IPS-11a (cell line): ENCODE measurements around the gene IFIT3.

Experiments
- H3K4me3 ChIP-seq: one replicate; pipeline ENCODE4 v1.5.1; 2013; ENCODE audit warnings: low read depth, low read length, control low read depth

Gene IFIT3

DNA sequence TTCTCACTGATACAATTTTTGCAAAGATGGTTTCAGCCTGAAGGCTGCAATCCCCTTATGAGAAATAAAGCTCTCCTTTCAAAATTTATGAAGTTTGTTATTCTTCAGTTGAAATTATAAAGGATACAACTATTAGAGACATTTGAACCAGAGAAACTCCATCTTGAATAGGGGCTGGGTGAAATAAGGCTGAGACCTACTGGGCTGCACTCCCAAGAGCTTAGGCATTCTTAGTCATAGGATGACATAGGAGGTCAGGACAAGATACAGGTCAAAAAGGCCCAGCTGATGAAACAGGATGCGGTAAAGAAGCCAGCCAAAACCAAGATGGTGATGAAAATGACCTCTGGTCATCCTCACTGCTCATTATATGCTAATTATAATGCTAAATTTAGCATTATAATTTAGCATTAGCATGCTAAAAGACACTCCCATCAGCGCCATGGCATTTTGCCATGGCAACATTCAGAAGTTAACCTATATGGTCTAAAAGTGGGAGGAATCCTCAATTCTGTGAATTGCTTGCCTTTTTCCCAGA, 27.7 kb downstream of the IFIT3 start:
- H3K4me3 ChIP-seq, result no peak overlapping the region

DNA sequence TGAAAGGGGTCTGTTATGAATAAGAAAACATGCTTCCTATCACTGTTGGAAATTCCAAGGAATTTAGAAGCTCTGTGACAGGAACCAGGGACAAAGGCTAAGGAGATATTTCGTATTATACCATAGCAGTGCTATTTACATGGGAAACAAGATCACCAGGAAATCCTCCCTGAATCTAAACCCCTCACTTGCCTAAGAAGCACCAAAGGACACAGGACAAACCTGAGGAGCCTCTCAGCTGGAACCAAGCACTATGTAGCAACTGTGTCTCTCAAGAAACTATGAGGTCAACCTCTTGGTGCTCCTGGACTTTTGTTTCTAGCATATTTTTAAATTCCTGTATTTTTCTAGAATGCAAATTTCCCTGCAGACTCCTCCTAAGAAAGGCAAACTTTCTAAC, 29.3 kb downstream of the IFIT3 start:
- H3K4me3 ChIP-seq, result no peak overlapping the region

GRCh38 chr10:89357975-89358374, 30.2 kb downstream of the IFIT3 start:
- H3K4me3 ChIP-seq, result no peak overlapping the region

DNA sequence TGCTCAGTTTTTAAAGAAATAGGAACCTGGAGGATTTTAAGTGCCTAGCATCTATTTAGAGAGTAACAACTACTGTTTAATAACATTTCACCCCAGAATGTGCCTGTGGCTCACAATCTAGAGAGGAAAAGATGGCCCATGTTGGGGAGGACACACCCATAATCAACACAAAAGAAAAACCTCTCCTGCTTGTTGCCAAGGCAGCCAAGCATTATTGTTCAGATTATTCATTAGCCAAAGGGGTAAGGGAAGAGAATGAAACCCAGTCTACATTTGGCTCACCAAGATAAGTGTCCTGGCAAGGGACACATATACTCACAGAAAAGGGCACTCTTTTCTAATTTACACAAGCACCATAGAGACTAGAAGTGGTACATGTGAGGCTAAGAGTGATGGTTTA, 32.4 kb downstream of the IFIT3 start:
- H3K4me3 ChIP-seq, result no peak overlapping the region

- no peak overlapping the region for H3K4me3 ChIP-seq
Observed at GRCh38 chr10:89362929-89363328, 35.1 kb downstream of the IFIT3 start.

- H3K4me3 ChIP-seq, result no peak overlapping the region
Observed at GRCh38 chr10:89363729-89364442, 36.1 kb downstream of the IFIT3 start.

DNA sequence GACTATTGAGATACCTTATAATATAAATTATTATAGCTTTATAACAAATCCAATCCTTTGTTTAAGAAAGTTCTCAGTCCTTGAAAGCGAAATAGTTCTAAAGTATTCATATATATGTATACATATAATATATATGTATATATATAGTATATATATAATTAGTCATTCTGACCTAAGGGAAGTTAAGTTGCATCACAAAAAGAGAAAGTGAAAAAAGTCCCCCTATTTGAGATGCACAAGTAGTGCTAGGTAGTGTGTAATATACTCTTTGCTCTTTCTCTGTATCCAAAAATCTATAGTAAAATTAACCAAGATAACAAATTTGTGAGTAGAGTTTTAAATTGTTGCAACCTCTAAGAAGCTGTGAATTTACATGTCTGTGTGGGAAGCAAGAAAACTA, 36.7 kb downstream of the IFIT3 start:
- H3K4me3 ChIP-seq, result no peak overlapping the region

GRCh38 chr10:89367529-89367928, 39.7 kb downstream of the IFIT3 start:
- H3K4me3 ChIP-seq, result no peak overlapping the region

GRCh38 chr10:89368129-89368528, 40.3 kb downstream of the IFIT3 start:
- no peak overlapping the region for H3K4me3 ChIP-seq

- H3K4me3 ChIP-seq, result no peak overlapping the region
Observed at GRCh38 chr10:89369156-89370105, 41.6 kb downstream of the IFIT3 start.

- H3K4me3 ChIP-seq, result no peak overlapping the region
Observed at GRCh38 chr10:89371079-89371478, 43.3 kb downstream of the IFIT3 start.

DNA sequence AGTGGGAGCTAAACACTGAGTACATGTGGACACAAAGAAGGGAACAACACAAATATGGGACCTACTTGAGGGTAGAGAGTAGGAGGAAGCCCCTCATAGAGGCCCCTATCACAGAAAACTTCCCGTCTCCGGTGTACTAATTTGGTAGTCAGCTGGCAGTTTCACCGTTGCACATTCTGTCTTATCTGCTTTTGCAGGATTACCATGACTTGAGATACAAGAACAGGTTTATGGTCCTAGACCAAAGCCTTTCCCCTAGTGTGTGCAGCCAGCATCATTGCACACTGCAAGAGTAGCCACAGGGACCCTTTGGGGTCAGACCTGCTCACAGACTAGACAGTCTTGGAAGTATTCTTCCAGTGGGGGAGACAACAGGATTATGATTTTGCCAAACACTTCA, 44.2 kb downstream of the IFIT3 start:
- no peak overlapping the region for H3K4me3 ChIP-seq

DNA sequence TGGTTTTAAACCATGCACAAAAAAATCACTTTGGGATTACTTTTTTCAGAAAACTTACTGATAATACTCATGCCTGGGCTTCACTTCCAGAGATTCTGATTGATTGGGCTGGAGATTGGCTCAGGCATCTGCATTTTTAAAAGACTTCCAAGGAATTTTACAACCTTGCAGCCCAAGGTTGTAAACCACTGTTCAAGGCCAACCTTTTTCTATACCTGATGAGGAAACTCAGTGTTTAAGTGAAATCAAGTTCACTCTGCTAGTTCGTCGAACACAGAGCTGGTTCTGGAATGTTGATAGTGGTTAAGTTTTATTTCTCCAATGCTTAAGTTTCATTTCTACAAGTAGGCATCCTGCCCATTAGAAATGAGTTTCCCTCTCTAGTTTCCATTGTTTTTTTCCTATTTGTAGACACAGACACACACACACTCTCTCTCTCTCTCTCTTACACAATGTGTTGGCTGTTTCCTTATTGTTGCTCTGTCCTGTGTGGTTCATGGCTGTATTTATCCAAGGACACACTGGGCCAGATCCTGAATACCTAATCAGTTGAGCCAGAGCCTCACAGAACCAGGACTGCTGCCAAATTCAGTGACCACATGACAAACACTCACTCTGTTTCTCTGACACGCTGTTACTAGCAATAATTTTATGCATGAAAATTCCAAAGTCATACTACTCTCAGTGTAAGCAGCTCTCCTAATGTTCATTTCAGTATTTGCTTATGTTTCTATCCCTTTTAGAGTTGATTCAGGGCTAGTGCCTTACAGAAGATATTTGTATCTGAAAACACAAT, 46.3 kb downstream of the IFIT3 start:
- H3K4me3 ChIP-seq, result no peak overlapping the region

DNA sequence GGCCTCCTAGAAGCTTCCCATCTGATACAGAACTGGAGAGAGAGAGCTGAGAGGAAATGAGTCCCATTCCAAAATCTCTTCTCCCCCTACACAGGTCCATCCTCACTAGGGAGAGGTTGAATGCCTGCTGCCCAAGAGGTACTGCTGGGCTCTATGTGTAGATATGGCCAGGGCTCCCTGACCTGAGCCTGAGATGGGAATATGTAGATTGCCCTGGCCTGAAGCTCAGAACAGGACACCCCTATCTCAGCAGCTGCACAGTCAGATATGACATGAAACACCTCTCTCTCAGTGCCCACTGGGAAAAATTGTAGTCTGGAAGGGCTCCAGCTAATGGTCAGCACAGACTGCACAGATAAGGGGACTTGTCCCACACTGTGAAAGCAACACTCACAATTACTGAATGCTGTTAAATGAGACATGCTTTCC, 46.9 kb downstream of the IFIT3 start:
- no peak overlapping the region for H3K4me3 ChIP-seq

DNA sequence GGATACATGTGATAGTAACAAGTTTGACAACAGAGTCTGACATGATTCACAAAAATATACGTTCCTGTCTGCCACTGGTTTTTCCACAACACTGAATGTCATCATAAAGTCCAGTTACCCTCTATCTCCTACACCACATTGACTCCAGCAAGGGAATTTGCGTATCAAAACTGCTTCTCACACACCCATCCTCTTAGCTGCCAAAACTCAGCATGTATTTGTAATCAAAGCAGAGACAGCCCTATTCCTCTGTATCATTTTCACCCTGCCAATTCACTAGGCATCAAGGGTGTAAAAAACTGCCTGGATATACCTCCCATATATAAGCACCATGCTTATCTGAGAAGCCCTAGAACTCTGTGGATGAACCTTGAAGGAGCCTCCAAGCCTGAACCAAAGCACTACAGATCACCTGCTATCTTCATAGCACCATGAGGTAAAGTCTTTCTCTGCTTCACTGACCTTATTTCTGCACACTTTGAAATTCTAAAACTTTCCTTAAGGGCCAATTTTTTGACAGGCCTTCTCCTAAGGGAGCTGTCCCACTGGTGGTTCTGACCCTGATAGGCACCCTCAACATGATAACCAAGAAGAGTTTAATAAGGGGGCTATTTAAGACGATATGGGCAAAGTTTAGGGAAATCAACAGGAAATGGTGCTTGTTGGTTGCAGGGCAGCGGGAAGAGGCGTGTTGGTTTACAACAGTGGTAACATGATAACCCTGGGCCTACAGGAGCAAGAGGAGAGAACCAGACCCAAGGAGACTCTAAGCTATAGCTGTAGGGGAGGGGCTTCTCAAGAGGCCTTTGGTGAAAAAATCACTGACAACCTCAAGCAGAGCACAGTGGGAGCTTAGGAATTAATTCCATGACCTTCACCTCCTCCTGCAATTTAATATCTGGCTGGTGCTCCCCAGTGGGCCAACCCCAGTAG, 50.2 kb downstream of the IFIT3 start, which contains the start of gene IFIT1B:
Gene IFIT1B, plus strand, starts transcription at position 352 of the 933 bp plus-strand sequence. Its CDS starts 80 bp downstream, at position 432.
- H3K4me3 ChIP-seq, result no peak within 1 kb of the TSS

GRCh38 chr10:89379103-89379502, 51.3 kb downstream of the IFIT3 start:
- no peak overlapping the region for H3K4me3 ChIP-seq

DNA sequence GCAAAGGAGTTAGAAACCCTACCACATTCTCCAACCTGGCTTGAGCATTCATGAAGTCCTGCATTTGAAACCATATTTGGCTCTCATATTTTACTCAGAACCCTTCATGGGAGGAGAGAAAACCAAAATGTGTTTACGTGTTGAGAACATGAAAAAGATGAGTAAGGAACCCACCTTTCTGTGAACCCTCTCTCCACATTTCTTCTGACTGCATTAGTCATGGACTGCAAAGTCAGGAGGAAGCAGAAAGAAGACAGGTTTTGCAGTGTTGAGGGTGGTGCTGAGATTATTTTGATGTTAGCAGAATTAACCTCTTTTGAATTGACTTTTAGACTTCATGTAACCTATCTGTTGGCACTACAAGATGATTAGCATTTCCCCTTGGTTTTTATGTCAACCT, 55.0 kb downstream of the IFIT3 start:
- H3K4me3 ChIP-seq, result no peak overlapping the region

DNA sequence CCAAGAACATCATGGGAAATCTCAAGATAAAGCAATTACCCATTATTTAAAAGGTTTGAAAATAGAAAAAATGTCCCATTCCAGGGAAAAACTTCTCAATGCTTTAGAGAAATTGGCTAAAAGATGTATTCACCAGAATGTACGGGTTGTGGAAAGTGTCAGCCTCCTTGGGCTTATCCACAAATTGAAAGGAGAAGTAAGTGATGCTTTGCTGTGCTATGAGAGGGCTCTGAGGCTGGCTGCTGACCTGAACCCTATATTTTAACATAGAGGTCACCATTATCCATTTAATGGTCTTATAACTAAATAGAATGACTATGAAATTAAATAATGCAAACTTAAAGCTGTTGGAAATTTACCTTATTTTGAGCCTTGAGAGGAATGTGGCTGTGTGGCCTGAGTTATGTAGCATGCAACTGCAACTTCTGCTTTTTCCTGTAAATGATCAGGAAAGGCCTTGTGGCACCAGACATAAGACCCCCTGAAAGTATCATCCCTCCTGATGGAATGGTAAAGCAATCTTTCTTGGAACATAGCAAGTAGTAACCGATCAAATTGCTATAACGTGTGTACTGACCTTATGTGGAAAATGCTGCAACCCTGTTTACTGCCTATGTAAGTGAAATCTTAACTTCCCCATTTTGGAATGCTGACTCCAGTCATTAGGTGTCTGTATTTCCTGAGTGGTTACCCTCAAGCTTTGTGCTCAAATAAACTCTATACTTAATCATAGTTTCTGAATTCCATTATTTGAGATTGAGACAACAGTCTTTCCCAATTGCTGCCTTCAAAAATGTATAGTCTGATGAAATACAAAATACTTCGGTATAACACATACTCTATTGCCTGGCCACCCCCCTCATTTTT, 56.9 kb downstream of the IFIT3 start:
- no peak overlapping the region for H3K4me3 ChIP-seq

DNA sequence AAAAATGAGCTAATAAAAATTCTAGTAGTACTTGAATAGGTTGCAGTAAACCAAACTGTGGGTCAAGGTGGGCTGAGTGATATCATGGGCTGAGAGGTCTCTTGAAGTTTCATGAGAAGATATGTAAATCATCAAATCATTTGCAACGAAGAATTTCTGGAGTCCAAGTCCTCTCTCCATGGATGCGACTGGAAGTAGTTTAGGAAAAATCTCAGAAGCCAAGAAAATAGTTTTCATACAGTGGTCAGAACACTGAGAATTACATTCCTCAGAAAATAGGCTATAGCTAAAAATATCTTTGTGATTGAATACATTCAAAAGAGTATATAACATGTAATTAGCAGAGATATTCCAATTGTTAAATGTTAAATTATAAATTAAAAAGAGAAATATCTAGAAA, 61.0 kb downstream of the IFIT3 start:
- no peak overlapping the region for H3K4me3 ChIP-seq
